Epidermal melanocyte (primary cell): ENCODE data around the gene GALK2.

ENCODE experiments used
- DNase-seq: peaks from one replicate; pipeline ENCODE4 v3.0.0; 2011; ENCODE audit warnings: low spot score; ENCODE audit not compliant: insufficient read length

The GALK2 gene

DNA sequence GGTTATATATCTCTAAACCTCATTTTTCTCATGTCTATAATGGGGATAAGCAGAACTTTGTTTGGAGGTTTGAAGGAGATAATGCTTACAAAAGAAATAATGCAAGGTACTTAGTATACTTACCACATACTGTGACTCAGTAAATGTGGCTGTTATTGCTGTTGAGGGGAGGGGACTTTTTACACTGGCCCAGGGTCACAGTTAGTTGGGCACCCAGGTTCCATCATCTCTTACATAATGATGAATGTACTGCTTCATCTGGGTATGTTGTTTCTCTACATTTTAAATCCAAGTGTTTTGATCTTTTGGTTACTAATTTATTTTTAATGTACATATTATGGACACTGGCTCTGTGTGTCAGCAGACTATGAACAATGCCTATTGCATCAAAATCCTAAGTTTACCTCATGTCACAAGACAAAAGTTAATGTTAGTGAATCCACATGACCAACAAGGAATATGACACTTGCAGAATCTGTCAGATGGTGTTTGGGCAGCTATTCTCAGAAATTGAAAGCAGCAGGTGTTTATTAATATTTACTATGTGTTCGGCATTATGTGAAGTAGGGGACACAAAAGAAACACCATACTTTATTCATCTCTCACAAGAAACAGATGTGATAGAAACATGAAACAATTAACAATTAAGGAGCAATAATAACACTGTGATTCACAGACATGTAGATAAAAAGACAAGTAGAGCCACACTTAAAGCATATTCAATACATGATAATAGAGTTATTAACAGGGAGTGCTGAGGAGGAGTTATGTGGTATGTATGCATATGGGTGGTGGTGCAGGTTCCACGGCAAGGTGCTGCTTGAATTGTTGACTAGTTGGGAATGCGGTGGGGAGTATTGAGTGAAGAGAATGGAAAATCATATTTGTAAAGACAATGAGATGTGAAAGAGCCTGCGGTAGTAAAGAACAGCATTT, 109.7 kb downstream of the GALK2 start:
- DNase-seq, result no peak

DNA sequence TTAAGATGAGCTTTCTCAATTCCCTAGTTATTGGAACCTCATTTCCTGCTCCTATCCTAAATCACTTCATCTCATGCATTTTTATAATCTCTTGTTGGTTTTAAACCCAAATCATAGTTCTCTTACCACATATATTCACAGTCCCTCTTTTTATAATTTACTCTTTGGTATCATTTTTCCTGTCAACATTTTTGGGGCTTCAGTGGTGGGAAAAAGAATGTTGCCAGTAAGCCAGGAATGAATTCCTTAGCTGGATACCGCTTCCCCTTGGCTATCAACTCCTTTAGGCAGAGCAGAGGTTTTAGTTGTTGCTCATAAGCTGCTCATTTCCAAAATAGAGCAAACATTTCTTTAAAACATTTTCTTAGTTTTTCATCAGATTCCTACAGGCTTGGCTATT, 112.3 kb downstream of the GALK2 start:
- no peak for DNase-seq

DNA sequence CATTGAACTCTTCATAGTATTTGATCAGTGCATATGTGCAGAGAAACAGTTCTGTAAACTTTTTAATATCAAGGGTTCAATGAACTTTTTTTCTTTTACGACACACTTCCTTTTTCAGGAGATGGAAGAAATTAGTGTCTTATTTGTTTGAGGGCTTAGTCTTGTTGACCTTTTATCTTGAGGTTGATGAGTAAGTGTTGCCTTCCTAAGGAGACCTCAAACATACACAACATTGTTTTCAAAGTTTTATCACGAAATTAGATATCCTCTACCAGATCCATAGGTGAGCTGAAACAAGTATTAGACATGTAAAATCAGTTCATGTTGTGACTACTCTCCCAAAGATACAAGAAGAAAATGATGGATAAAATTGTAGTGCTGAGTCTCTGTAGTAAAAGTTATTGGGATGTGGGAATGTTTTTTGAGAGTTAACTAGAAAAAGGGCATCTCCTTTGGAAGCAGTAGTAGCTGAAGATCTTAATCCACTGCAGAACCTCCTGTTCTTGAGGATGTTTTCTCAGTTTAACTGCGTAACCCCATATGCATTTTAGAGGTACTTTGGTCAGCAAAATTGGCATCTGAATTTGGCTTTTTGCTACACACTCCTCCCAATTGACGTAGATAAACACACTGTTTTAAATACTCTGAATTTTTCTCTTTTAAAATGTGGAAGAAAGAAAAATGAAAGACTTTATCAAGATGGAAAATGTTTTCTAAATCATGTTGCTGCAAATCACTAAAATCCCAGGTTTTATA, 116.8 kb downstream of the GALK2 start:
- DNase-seq, result no peak

DNA sequence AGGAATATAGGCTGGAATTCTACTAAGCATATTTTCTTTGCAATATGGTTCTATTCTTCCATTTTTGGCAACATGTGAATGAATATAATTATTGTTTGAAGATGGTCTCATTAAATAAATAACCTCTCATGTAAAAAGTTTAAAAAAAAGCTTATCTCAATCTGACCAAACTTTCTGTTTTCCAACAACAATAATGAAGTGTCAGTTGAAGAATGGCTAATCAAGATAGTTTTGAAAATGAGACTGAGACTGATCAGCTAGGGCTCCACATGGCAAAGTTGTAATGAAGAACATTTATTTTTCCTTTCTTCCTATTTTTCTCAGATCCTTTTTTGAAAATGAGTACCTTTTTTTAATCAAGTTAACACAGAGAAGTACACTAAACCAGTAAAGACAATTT, 117.4 kb downstream of the GALK2 start:
- no peak for DNase-seq

DNA sequence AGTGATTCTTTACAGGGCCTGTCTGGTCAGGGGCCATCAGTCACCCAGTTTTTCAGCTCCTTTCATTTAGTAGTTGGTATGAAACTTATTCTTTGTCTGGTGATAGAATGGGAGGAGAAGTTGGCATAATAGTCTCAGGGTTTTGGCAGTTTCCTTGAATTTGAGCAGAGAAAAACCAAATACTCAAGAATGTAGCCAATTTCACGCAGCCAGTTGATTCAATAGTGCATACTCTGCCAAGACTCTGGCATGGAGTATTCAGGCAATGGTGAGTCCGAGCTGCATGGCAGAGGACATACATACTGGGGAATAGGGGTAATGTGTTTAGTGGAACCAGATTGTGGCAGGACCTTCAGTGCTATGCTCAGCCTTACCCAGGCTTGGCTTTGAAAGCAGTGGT, 118.3 kb downstream of the GALK2 start:
- no peak for DNase-seq

DNA sequence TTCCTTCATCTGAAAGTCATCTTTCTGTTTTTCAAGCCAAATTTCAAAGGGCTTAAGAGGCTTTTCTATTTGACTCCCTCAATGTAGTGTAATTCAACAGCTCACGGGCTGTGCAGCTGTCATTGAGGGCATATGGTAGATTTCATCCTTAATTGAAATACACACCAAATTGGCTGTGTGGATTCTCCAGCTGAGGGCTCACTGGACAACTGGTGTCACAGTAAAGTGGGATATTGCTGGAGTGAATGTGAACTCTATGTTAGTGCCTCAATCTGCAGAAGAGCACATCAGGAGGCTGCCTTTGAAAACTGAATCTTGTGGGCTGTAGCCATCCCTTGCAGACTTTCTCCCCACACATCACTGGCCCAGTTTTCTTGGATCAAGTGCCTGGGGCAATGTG, 120.1 kb downstream of the GALK2 start:
- DNase-seq, result no peak

DNA sequence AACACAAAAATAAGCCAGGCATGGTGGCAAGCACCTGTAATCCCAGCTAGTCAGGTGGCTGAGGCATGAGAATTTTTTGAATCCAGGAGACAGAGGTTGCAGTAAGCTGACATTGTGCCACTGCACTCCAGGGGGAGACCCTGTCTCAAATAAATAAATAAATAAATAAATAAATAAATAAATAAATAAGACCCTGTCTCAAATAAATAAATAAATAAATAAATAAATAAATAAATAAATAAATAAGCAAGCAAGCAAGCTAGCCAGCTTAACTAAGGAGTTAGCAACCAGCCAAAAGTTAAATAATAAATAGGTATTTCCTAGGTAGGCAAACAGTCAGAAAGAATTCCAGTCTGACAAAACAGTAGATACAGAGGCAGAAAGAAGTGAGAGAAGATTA, 123.9 kb downstream of the GALK2 start:
- no peak for DNase-seq

DNA sequence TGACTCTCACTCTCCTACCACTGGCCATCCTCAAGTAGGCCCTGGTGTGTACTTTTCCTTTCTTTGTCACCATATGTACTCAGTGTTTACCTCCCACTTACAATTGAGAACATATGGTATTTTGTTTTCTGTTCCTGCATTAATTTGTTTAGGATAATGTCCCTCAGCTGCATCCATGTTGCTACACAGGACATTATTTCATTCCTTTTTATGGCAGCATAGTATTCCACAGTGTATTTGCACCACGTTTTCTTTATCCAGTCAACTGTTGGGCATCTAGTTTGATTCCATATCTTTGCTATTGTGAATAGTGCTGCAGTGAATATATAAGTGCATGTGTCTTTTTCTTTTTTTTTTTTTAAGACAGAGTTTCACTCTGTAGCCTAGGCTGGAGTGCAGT, 126.2 kb downstream of the GALK2 start:
- no peak for DNase-seq

DNA sequence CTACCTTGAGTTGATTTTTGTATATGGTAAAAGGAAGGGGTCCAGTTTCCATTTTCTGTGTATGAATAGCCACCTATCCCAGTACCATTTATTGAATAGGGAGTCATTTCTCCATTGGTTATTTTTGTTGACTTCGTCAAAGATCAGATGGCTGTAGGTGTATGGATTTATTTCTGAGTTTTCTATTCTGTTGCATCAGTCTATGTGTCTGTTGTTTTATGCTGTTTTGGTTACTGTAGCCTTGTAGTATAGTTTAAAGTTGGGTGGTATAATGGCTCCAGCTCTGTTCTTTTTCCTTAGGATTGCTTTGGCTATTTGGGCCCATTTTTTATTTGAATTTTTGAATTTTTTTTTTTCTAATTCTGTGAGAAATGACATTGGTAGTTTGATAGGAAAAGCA, 127.5 kb downstream of the GALK2 start:
- DNase-seq, result no peak

DNA sequence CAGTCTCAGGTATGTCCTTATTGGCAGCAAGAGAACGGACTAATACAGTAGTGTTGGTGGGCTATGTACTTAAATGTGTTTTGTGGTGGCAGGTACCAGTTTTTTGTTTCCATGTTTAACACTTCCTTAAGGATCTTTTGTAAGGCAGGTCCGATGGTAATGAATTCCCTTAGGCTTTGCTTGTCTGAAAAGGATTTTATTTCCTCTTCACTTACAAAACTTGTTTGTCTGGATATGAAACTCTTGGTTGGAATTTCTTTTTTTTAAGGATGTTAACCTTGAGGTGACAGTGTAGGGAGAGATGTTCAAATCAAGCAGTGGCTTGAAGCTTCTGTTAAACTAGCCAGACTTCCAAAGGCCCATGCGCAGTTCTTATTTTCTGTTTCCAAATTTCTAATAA, 130.8 kb downstream of the GALK2 start:
- DNase-seq, result no peak

DNA sequence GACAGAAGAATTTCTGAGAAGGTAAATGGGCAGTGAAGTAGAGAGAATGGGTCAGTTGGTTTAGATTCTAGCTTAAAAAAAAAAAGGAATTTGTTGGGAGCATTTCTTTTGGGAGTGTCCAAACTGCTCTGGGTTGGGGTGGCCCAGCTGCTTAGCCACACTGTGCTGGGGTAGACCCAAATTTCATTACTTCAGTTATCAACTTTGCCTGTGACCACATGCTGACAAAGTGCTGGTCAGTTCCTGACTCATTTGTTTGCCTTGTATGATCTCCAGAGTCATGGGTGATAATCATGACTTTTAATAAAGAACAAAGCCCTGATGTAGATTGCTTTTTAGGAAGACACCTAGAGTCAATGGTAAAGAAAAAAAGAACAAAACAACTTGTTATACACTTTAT, 131.5 kb downstream of the GALK2 start:
- no peak for DNase-seq

DNA sequence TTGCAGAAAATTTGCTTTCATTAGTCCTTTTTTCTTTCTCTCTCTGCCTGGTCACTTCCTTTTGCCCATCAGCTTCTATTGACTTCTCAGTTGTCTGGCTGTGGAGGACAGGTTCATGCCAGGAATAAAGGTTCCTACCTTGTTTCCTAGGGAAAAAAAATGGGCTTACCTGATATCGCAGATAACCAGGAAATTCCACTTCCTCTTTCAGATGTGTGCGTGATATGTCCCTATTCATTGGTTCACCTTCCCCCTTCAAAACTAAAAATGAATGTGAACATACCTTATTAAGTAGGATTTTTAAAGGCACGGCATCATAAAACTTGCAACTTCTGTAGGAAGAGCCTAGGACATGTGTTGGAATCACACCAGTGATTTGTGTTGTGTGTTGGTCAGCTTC, 133.0 kb downstream of the GALK2 start:
- no peak for DNase-seq

DNA sequence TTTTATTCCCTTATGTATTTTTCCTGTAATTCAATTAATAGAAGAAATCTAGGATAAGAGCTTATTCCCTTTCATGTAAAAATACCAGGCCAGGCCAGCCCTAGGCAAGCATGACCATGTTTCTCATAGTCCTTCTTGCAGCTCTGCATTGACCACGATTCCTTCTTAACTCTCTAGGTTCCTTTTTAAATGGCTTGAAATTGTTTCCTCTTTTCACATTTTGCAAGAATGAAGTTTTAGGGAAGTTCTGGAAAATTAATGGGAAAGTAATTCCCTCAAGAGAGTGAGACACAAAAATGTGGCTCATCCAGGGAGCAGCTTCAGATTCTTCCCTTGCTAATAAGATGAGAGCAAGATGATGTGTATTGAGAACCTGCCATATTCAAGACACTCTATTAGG, 136.5 kb downstream of the GALK2 start:
- no peak for DNase-seq

DNA sequence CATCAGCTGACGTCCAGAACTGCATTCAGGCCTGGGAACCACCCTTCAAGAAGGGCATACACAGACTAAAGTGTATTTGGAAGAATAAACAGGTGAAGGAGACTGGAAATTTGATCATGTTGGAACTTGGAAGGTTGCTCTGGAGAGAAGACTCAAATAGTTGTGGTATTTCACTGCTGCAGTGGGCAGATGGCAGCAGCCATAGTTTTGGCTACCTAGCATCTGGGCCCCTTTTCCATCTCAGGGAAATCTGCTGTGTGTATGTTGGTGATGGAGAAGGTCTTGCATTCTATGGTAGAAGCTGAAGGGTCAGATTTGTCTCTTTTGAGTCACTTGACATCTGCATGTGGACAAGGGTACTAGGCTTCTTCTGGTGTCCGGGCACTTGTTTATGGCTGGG, 138.6 kb downstream of the GALK2 start:
- no peak for DNase-seq

DNA sequence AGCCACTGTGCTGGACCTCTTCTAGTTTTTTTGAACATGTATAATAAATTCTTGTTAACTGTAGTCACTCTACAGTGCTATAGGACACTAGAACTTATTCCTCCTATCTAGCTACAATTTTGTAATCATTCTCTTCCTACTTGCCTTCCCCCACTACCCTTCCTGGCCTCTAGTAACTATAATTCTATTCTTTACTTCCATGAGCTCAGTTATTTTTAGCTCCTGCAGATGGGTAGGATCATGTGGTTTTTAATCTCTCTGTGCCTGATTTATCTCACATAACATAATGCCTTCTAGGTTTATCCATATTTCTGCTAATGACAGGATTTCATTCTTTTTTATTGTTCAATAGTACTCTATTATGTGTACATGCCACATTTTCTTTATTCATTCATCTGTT, 139.8 kb downstream of the GALK2 start:
- no peak for DNase-seq

DNA sequence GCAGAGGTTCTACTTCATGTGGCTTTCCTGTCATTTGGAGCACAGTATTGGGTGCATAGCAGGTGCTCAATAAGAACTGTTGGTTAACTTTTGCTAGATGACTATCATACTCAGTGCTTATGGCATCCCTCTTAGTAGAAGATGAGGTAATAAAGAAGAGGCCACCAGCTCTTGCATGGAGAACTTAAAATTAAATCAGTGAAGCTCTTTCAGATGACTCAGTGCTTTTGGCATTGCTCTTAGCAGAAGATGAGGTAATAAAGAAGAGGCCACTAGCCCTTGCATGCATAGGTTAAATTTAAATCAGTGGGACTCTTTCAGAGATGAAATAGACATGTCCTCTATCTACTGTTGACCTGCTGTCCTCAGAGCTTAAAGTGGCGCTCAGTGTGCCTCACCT, 143.6 kb downstream of the GALK2 start:
- DNase-seq, result no peak

DNA sequence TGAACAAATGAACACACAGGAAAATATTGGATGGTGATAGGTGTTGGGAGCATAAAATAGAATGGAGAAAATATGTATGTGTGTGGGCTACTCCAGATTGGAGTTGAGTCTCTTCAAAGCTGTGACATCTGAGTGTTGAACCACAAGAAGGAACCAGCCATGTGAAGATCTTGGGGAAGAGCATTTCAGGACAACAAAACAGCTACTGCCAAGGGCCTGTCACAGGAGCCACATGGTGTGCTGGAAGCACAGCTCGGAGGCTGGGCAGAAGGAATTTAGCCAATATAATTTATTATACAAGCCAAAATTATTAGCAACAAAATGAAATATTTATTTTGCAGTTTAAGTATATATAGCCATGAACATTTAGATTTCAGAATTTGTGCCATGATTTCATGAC, 144.7 kb downstream of the GALK2 start:
- DNase-seq, result no peak

DNA sequence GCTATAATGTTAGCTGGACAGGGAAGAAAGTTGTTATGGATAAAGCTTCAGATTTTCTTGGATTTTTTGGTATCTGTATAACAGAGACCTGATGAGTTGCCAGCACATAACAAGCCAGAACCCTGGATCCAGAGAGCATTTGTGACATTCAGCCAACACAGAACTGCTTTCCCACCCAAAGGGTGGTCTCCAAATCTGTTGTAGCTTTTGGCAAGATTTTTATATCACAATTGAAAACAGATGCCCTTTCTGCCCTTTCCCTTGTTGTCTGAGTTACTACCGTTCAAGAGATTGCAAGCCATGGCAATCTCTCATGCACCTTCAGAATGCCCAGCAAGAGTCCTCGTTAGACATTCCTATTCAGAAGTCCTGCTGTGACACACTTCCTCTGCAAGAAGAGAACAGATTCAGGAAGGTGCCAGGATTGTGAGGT, 145.4 kb downstream of the GALK2 start:
- DNase-seq, result no peak

DNA sequence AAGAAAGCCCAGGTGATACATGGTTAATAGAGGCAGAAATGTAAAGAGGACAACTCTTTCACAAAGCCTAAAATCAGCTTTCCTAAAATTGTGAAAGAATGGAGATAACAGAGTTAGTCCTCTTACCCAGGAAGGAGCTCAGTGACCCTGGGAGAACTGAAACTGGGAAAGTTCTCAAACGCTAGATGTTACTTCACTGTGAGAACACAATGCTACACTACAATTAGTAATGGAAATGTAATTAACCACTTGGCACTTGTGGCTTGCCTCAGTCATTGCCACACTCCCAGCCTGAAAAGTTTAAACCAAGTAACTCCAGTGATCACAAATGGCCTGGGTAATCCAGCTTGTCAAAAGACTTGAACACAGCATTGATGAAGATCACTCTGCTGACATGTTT, 150.3 kb downstream of the GALK2 start:
- DNase-seq, result no peak

DNA sequence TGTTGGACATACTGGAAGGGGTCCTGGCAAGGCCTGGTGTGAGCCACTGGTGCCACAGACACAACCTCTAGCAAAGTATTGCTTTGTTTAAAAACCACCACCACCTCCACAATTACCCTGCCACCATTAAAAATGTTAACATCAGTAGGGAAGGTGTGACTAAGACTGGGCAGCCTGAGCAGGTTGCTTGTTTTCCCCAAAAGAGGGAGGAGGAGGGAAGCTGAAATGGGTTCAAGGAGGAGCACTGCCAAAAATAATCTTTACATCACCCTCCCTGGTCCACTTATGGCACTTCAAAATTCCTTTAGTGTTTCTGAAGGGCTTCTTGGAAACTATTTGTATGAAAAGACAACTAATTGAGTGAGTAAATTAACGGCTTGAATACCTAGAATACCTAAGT, 153.2 kb downstream of the GALK2 start:
- no peak for DNase-seq

DNA sequence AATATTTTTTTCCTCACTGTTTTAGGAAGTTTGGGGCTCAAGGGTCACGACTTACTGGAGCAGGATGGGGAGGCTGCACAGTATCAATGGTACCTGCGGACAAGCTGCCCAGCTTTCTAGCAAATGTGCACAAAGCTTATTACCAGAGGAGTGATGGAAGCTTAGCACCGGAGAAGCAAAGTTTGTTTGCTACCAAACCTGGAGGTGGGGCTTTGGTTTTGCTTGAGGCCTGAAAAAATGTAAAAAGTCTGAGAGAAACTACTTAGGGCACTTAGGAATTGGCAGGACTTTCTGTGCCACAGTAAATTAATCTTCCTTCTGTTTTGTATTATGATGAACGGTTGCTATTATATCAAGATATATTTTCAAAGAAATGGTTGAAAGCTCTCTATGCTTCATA, 157.9 kb downstream of the GALK2 start:
- no peak for DNase-seq

DNA sequence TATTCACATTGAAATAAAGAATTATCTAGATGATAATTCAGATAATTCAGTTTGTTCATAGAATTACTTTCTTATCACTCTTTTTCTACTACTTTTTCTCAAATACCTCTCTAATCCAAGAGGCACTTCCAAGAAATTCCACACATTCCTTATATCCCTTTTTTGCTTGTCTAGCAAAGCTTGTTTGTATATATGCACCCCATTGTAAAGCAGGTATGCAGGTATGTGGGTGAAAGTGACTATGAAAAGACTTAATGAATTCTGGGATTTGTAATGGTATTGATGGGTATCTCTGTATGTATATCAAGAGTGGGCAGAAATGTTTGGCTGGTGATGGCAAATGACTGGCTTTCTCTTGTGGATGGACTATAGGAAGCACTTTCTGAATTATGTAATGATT, 158.9 kb downstream of the GALK2 start:
- DNase-seq, result no peak

DNA sequence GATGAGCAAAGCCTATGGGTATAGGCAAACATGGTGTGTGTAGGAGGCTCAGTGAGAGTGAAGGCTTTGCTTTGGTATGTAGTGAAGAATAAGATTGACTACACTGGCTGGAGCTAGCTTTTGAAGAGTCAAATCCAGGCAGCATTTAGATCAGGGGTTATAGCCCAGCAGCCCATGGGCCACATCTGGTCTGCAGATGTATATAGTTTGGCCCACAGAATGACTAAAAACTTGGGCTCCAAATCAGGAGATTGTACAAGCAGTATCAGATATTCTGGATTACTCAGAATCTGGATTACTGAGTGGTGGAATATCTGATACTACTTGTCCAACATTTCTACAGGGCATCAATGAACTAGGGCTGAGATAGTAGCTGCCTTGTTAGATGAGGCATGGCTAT, 160.1 kb downstream of the GALK2 start:
- DNase-seq, result no peak
